HG03442 (cell line): ENCODE data around the gene DCTN2.
"Not testable (repeated sequence)": the region's sequence is repeated elsewhere in the genome, so short reads cannot be mapped to it uniquely, and the experiment has no call there.

Experiments
- ATAC-seq: cut with Tn5 transposase; IDR thresholded peaks from one replicate; pipeline ENCODE4 v1.9.1; 2021; ENCODE audit warnings: mild to moderate bottlenecking, moderate library complexity; ENCODE audit not compliant: unreplicated experiment

DCTN2 gene

GRCh38 chr12:57495051-57495701 lies 51.8 kb downstream of the DCTN2 start:
- not testable (repeated sequence) for ATAC-seq

DNA sequence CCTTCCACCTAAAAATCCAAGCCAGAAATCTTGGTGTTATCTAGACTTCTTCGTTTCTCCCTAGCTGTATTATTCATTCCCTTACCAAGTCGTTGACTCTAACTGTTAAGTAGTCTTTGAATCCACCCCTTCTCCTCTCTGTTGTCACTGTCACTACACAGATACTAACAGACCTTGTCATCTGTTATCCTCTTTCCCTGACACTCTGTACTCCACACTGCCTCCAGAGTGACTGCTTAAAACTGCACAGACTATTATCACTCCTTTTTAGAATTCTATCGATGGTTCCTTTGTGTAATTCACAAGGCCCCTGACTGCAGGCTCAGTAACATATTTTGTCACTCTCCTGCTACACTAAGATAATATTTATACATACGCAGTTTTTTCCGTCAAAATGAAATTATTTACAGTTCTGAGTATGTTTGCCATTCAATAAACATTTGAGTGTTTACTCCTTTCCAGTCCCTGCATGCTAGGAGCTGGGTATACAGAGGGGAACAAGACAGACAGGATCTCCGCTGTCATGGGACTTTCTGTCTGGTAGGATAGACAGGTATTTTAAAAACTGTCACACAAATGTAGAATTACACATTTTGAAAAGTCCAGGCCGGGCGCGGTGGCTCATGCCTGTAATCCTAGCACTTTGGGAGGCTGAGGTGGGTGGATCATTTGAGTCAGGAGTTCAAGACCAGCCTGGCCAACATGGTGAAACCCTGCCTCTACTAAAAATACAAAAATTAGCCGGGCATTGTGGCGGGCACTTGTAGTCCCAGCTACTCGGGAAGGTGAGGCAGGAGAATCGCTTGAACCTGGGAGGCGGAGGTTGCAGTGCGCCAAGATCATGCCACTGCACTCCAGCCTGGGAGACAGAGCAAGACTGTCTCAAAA lies 55.4 kb downstream of the DCTN2 start:
- ATAC-seq = no peak

- no peak for ATAC-seq
Observed at GRCh38 chr12:57490126-57490525, 56.9 kb downstream of the DCTN2 start.

GRCh38 chr12:57489157-57489641 lies 57.8 kb downstream of the DCTN2 start:
- ATAC-seq = no peak

DNA sequence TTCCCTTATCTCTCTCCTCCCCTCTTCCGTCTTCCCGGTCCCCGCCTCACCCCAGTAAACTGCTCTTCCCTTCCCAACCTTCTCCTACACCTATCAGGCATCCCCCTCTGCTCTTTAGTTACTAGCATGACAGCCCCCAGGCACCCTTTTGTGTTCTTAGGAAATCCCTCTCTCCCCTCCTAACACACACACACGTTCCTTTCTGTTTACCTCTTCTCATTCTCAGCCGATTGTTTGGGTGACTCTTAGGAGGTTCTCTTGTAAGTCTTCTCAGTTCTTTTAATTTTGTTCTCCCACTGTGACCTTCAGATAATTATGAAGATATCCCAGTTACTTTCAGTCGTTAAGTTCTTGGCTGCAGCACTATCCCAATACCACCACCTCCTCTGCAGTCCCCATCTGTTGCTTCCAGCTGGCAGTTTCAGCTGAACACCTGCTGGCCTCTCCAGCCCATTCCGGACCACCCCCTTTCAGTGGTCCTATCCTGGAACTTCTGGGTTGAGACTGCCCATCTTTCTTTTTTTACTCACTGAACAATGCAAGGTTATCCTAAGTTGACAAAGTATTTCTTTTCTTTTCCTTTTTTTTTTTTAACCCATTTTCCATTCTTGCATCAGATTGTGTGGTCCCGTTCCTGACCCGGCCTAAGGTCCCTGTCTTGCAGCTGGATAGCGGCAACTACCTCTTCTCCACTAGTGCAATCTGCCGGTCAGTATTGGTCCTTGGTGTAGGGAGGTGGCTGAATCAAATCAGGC lies 58.4 kb downstream of the DCTN2 start:
- no peak for ATAC-seq

- ATAC-seq = peak; percentile 97
Observed at GRCh38 chr12:57487597-57488401, 59.2 kb downstream of the DCTN2 start, which contains the start of gene MARS1. Gene MARS1 (plus strand): TSS chr12:57488068. CDS start chr12:57488091, 23 bp downstream.

DNA sequence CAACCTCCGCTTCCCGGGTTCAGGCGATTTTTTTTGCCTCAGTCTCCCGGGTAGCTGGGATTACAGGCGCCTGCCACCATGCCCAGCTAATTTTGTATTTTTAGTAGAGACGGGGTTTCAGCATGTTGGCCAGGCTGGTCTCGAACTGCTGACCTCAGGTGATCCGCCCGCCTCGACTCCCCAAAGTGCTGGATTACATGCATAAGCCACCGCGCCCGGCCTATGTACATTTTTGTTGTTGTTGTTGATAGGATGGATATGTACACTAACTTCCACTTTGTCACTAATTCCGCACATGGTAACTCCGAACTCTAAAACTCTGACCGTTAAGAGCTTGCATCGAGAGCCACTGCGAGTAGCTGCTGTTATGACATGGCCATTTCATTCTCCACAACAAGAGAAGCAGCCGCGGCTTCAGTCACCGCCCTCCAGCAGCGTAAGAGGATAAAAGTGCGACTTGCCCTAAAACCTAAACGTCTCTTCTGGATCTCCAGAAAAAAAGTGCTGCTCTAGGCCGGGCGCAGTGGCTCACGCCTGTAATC lies 59.9 kb downstream of the DCTN2 start:
- no peak for ATAC-seq

- ATAC-seq = no peak
Observed at GRCh38 chr12:57485695-57486094, 61.3 kb downstream of the DCTN2 start.

DNA sequence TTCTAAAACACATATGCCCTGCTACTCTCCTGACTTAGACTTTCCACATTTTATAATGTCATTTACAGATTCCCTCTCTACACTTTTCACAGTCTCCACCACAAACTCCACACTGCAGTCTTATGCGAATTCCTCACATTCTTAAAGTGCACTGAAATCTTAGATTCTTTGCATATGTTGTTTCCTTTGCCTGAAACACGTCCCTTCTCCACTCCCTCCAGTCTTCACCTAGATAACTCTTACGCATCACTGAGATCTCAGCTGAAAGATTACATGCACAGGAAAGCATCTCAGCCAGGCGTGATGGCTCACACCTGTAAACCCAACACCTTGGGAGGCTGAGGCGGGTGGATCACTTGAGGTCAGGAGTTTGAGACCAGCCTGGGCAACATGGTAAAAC lies 63.5 kb downstream of the DCTN2 start:
- no peak for ATAC-seq

DNA sequence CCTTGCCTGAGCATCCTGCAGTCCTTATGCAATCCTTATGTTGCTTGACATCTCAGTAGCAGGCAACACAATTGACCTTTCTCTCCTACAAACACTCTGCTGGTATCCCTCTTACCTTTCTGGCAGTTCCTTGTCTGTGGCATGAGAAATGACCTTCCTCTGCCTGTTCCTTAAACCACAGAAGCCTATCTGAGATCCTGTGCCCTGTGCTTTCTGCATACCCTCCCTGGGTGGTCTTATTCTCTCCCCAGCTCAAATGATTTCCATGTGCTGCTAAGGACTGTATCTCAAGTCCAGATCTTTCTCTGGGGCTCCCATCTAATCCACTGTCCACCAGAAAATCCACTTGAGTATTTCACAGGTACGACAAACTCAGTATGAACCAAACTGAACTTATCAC lies 65.3 kb downstream of the DCTN2 start:
- no peak for ATAC-seq
